HG03095 (cell line): Measurements from ENCODE around the gene SMYD3.

Source experiments
- ATAC-seq: cut with Tn5 transposase; IDR thresholded peaks from one replicate; pipeline ENCODE4 v1.9.1; 2021; ENCODE audit warnings: moderate library complexity; ENCODE audit not compliant: unreplicated experiment

Gene SMYD3

GRCh38 chr1:245888809-245889208, 618.3 kb downstream of the SMYD3 start:
- no peak for ATAC-seq

DNA sequence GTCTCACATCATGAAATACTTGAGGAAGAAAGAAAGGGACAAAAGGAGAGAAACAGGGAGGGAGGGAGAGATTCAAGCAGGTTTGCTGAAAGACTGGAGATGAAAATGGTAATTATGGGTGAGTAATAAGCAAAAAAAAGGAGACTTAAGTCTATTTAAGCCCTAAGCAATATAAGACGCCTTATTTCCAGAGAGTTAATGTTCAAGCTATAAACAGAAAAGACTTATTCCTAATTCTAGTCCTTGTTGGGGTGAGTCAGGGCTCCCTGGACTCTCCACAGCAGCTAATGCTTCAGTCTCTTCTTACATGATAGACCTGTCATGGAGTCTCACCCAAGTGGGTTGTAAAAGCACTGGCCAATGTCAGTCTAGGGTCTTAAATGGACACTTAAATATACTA, 619.2 kb downstream of the SMYD3 start:
- no peak for ATAC-seq

GRCh38 chr1:245881767-245882391, 625.2 kb downstream of the SMYD3 start:
- no peak for ATAC-seq

GRCh38 chr1:245880754-245881403, 626.2 kb downstream of the SMYD3 start:
- no peak for ATAC-seq

DNA sequence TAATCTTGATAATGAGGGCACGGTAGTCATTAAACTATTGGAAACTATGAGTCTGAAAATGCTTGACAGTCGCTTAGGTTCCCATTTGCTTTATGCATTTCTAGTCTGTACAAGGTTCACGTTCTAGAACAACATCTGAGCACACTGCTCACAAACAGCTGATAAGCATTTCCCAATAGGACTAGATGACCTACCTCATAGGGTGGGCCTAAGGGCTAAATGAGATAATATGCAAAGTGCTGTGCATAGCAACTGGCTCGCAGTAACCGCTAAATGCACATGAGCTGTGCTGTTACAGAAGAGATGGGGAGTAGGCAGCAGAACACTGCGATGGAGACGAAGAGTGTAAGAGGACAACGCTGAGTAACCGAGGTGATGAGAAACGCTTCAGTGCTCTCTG, 628.0 kb downstream of the SMYD3 start:
- no peak for ATAC-seq

DNA sequence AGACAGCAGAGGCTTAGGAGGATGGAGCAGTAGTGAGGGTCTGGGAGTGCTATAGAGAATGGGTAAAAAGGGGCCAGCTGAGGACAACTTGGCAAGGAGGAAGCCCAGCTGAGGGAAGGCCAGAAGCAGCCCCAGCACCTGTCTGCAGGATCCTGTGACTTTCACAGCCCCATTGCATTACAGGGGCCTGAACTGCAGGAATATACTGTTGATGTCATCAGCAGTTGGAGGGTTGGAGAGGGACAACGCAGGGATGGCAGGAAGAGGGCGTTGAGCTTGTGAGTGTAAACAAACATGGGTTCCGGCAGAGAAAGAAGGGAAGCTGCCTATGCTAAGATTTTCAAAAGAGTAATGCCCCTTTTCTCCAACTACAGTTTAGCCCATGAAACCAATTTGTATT, 628.5 kb downstream of the SMYD3 start:
- no peak for ATAC-seq

GRCh38 chr1:245877976-245878375, 629.1 kb downstream of the SMYD3 start:
- no peak for ATAC-seq

GRCh38 chr1:245876586-245876985, 630.5 kb downstream of the SMYD3 start:
- ATAC-seq, result no peak

DNA sequence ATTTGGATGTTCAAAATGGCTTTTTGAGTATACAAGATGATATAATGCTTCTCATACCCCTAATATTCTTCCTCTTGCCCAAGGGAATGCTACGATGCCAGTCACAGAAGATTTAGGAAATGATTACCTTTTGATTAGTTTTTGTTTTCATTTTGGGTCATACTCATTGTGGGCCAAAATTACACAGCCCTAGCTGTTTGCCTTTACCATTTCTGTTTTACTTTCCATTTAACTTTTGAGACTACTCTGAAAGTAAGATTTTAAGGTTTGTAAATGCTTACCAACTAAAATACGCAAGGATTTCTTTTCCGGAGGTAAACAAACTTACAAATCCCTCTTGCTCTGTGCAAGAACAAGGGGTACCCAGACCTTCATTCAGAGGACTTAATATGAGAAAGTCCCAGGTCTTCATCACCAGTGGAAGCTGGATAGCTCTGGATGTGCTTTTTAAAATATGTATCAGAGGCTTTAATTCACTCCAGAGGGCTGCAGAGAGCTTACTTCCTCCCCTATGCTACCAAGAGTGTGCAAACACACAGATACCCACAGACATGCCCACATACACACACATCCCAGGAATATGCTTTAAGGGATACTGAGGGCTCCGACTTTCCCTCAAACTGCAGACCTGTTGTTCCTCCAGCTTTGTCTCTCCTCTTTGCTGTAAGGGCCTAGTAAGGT, 631.4 kb downstream of the SMYD3 start:
- no peak for ATAC-seq

DNA sequence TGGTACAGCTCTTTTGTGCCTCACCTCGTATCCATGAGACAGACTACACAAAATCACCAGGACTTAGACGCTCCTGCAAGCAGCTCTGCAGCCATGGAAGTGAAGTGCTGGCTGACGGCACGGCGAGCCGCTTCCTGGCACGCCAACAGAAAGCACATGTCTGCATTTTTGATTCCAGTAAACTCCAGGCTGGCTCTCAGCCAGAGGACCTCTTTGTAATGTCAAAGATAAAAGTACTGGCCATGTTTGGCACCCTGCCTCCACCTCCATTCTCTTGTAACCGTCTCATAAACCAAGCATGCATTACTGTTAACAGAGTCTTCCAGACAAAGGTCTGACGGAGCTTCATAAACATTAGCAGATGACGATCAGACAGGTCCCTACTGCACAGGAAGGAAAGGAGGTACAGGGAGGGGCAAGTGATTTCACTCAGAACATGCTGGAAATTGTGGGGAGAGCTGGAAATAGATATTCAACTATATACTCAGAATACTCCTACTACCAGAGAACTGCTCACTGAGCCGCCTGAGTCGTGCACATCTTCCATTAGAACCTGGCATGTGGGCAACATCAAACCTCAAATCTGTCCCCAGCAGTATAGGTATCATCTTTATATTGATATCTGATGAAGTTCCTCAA, 632.0 kb downstream of the SMYD3 start:
- no peak for ATAC-seq

DNA sequence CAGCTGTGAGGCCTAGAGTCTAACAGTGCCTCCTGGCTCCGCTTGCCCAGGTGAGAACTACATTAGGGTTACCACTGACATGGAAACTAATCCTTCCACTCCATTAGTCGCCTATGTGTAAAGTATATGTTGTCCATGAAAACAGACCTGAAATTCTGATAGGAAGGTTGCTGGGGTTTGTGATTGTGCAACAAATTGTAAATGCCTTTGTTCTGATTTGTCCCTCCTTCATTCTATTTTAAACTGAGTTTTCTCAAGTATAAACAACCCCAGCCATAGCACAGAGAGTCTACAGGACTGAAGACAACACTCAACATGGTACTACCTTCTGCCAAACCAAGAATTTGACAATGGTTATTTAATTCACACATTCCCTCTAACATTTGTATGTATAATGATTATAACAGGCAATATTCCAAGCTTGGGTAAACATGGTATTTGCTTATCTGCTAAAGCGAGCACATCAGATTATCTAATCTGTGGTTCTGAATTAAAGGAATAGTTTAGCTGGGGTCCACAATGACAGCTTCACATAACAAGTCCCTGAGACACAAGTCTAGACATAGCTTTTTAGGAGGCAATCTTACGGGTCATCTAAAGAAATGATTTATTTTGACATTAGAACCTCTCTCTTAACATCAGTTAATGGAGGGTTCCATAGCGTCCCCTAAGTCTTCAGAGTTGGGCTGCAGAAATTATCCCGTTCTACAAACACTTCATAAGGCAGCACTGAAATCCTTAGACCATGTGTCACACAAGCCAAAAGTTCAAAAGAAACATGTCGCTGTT, 633.0 kb downstream of the SMYD3 start:
- ATAC-seq, result no peak

DNA sequence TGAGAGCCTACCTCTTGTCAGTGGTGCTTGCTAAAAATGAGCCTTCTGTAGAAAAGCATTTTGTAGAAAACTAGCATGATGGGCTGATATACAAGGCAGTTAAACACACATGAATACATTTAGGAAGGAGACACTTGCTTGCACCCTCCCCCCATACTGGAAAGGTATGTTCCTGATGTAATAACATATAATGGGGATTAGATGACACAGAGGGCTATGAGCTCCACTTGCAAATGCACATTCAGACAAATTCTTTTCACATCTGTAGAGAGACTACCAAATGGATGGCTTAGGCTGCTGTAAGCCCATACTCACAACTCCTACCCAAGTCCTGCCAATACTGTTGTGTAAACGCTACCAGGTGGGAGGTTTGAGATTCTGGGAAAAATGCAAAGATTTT, 634.0 kb downstream of the SMYD3 start:
- ATAC-seq, result no peak

GRCh38 chr1:245872475-245872874, 634.6 kb downstream of the SMYD3 start:
- no peak for ATAC-seq

DNA sequence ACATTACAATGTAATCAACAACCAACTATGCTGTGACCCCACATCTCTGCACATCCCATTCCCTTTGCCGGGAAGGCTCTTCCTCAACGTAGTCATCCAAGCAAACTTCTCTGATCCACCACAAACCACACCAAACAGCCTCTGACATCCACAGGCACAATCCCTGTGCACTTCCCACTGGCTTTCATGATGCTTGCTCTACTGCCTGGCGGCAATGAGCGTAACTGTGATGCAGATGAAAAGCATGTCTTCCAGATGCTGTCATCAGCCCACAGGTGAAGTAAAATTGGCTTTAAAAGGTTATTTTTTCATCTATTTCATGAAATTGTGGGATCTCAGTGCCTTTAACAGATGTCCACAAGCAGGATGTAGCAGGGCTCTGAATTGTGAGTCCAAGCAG, 635.2 kb downstream of the SMYD3 start:
- no peak for ATAC-seq

DNA sequence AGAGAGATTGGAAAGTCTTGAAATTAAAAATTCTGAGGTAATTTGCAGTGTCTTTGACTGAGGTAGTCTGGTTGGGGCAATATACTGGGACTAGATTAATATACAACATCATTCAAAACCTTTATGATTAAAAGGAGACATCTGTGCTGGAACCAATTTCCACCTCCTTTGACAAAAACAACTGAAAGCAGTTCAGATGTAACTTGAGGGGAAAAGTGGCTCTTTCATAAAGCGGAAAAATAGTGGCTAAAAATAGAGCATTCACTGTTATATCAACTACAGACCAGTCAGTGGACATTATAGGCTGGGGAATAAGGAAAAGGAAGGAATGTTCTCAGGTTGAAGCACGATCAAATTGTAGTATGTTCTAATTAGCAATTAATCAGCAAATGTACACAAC, 635.9 kb downstream of the SMYD3 start:
- no peak for ATAC-seq

- ATAC-seq, result no peak
Measured at GRCh38 chr1:245870698-245871097, 636.4 kb downstream of the SMYD3 start.

DNA sequence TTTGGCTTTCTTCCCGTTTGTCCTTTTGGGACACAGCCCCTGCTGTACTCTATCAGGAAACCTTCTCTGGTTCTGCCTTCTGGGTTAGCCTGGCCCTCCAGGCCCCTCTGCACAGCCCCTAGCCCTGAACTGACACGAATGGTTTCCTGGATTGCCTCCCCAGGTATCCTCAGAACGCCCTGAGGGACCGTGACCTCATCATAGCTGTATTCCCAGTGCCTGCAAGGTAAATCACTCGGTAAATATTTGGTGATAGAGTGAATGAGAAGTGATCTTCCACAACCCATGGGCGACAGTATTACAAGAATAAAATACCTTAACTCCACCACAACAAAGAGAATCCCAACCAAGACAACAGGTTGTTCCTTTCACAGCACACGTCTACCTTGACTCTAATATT, 637.2 kb downstream of the SMYD3 start:
- ATAC-seq, result no peak

DNA sequence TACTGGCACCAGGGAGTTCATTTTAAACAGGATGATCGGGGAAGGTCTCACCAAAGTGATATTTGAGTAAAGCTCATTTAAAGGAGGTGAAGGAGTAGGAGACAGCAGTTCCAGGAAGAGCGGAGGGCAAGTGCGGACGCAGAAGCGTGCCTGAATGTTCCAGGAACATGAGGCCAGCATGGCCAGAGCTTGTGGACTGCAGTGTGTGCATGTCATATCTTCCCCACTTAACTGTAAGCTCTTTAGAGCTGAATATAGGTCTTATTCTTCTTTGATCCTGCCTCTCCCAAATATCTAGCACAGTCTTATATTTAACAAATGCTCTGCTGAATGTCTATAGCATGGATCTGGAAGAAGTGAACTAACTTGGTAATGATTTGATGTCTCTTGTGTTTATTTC, 639.3 kb downstream of the SMYD3 start:
- no peak for ATAC-seq

DNA sequence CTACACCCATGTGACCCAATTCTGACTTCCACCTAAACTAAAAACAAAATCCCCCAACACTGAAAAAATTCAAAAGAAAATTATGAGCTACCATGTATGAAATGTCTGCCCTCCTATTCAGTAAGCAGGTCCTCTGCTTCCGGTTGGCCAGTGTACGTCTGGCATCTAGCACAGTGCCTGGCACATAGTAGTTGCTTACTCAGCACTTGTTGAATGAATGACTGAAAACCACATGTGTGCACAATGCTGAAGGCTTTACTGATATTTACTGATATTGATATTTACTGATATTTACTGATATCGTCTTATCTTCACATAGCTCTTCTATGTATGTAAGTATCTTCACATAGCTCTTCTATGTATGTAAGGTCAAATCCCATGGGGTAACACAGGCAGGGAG, 642.2 kb downstream of the SMYD3 start:
- no peak for ATAC-seq

DNA sequence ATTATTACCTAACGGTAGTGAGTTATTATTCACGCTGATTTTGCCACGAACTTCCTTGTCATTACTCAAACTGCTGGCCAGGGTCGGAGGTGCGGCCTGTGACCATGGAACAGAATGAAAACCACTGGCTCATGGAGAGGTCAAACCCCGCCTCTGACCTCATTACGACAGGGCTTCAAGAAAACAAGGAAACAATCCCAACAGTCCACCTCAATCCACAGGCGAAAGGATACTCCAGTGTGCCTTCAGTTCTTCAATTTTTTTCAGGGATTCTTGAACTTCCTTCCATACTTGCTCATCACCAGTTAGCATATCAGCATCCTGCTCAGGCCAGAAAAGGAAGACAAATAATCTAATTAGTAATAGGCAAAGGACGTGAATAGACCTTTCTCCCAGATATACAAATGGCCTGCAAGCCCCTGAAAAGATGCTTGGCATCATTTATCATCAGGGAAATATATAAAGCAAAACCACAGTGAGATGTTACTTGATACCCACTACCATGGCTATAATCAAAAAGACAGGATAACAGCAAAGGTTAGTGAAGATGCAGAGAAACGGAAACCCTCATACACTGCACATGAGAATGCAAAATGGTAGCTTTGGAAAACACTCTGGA, 643.4 kb downstream of the SMYD3 start:
- ATAC-seq, result no peak
